ENCODE results near the gene WDR33. TPM values are rescaled to one million over a fixed set of nuclear protein-coding genes. Genes with fewer than 3 reads are reported as not detected.

WDR33 gene
- total RNA-seq, 1 donor from 2014 or later: 23.5 TPM

GRCh38 chr2:127651971-127652550, 158.9 kb downstream of the WDR33 start:
- no peaks in the 10 kb centered on the region for H3K36me3 ChIP-seq (ENCODE audit: control insufficient read depth, insufficient read depth, low read length)
- H3K27me3 ChIP-seq (ENCODE audit: control insufficient read depth, insufficient read depth, low read length): peaks cover 2% of the 10 kb centered on the region
- DNase-seq (ENCODE audit: low read depth): no peak
- TF ChIP-seq CTCF (IDR thresholded peaks at IDR 0.05; ENCODE audit: insufficient read depth, low read length, poor library complexity, severe bottlenecking): no peak
- no peak overlapping the region for H3K4me3 ChIP-seq (ENCODE audit: low read depth, low read length)

GRCh38 chr2:127651381-127651809, 159.6 kb downstream of the WDR33 start:
- Histone ChIP-seq H3K27me3 (ENCODE audit: control insufficient read depth, insufficient read depth, low read length) (peaks cover 2% of the 10 kb centered on the region), H3K36me3 (ENCODE audit: control insufficient read depth, insufficient read depth, low read length) (no peaks in the 10 kb centered on the region), H3K4me3 (ENCODE audit: low read depth, low read length) (no peak overlapping the region)
- no peak for TF ChIP-seq CTCF (IDR thresholded peaks at IDR 0.05; ENCODE audit: insufficient read depth, low read length, poor library complexity, severe bottlenecking)
- DNase-seq (ENCODE audit: low read depth): no peak

Other genes with a start within 250 kb of the WDR33 start
- 0.14 TPM in 1 of 2 replicates, not detected in the other for gene GPR17, start 165.0 kb downstream of the WDR33 start, total RNA-seq
- 2.3 and 4.2 TPM in 2 replicates for gene LIMS2, start 135.6 kb downstream of the WDR33 start, total RNA-seq
- 7.1 and 8.7 TPM in 2 replicates for gene SFT2D3, start 109.7 kb downstream of the WDR33 start, total RNA-seq
- gene POLR2D, start 47.0 kb upstream of the WDR33 start, total RNA-seq: 15.9 and 25.1 TPM in 2 replicates
- gene AMMECR1L, start 74.8 kb upstream of the WDR33 start, total RNA-seq: 27.7 and 29.7 TPM in 2 replicates
- 6.6 and 9.3 TPM in 2 replicates for gene SAP130, start 216.9 kb upstream of the WDR33 start, total RNA-seq